H1 (cell line): ENCODE data around the gene ITPKA. TPM values are rescaled to one million over a fixed set of nuclear protein-coding genes. Genes with fewer than 3 reads are reported as not detected.

ENCODE experiments used
- ASH2L ChIP-seq: fragments of 200-600, 300-600 bp; sonication (generic); IDR thresholded peaks from one replicate; pipeline ENCODE4 v1.7.1; 2017; ENCODE audit warnings: low read length
- HDAC6 ChIP-seq: IDR thresholded peaks from one replicate; pipeline ENCODE4 v1.7.1; 2012; ENCODE audit warnings: low read depth, mild to moderate bottlenecking, inconsistent platforms, low read length, moderate library complexity
- USF2 ChIP-seq: IDR thresholded peaks from 2 replicates; pipeline ENCODE4 v1.6.1; 2011; ENCODE audit warnings: low read length, improper control_type of control experiment
- polyA plus RNA-seq, 7 experiments: library from polyadenylated mRNA; depleted of rRNA in 3 of 7; stranded (reverse) in 5 of 7; unstranded in 2 of 7; fragments of >200 nt in 5 of 7; fragments of 200-250 nt in 2 of 7; gene quantifications; 1 replicate in 5 of 7; 2 replicates in 1 of 7; 4 replicates in 1 of 7; pipeline versions ENCODE4 v1.2.1 to v1.2.3, GENCODE V29; 2011 to 2013; ENCODE audit warnings: missing spikeins in 2 of 7, mixed read lengths in 2 of 7
- total RNA-seq: library from RNA; stranded (reverse); fragmentation: NEBNext Ultra II Directional; extraction: Animal tissue kit (Norgen Biotek cat#: 25700); gene quantifications from 2 replicates; pipeline ENCODE4 v1.2.1, GENCODE V29; 2021
- TF ChIP-seq, protein P1 (sequence below): fragments of 300-600 bp; sonication (generic); IDR thresholded peaks from 2 replicates; pipeline ENCODE4 v1.7.1; 2012; ENCODE audit warnings: low read length, moderate library complexity, mild to moderate bottlenecking, inconsistent platforms; ENCODE audit not compliant: insufficient replicate concordance

Gene ITPKA
- total and polyA plus RNA-seq, 2 of the 8 experiments (the other 6 are each of a cell fraction or from before 2014, with no cell fraction given): 0.39 to 0.99 TPM

DNA sequence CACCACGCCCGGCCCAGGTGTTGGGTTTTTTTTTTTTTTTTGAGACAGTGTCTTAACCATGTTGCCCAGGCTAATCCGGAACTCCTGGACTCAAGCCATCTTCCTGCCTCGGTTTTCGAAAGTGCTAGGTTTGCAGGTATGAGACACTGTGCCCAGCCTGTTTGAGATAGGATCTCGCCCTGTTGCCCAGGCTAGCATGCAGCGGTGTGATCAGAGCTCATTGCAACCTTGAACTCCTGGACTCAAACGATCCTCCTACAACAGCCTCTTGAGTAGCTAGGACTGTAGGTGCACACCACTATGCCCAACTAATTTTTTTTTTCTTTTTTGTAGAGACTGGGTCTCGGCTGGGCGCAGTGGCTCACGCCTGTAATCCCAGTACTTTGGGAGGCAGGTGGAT lies 20.3 kb upstream of the ITPKA start (continued):
- TF ChIP-seq, protein P1, sequence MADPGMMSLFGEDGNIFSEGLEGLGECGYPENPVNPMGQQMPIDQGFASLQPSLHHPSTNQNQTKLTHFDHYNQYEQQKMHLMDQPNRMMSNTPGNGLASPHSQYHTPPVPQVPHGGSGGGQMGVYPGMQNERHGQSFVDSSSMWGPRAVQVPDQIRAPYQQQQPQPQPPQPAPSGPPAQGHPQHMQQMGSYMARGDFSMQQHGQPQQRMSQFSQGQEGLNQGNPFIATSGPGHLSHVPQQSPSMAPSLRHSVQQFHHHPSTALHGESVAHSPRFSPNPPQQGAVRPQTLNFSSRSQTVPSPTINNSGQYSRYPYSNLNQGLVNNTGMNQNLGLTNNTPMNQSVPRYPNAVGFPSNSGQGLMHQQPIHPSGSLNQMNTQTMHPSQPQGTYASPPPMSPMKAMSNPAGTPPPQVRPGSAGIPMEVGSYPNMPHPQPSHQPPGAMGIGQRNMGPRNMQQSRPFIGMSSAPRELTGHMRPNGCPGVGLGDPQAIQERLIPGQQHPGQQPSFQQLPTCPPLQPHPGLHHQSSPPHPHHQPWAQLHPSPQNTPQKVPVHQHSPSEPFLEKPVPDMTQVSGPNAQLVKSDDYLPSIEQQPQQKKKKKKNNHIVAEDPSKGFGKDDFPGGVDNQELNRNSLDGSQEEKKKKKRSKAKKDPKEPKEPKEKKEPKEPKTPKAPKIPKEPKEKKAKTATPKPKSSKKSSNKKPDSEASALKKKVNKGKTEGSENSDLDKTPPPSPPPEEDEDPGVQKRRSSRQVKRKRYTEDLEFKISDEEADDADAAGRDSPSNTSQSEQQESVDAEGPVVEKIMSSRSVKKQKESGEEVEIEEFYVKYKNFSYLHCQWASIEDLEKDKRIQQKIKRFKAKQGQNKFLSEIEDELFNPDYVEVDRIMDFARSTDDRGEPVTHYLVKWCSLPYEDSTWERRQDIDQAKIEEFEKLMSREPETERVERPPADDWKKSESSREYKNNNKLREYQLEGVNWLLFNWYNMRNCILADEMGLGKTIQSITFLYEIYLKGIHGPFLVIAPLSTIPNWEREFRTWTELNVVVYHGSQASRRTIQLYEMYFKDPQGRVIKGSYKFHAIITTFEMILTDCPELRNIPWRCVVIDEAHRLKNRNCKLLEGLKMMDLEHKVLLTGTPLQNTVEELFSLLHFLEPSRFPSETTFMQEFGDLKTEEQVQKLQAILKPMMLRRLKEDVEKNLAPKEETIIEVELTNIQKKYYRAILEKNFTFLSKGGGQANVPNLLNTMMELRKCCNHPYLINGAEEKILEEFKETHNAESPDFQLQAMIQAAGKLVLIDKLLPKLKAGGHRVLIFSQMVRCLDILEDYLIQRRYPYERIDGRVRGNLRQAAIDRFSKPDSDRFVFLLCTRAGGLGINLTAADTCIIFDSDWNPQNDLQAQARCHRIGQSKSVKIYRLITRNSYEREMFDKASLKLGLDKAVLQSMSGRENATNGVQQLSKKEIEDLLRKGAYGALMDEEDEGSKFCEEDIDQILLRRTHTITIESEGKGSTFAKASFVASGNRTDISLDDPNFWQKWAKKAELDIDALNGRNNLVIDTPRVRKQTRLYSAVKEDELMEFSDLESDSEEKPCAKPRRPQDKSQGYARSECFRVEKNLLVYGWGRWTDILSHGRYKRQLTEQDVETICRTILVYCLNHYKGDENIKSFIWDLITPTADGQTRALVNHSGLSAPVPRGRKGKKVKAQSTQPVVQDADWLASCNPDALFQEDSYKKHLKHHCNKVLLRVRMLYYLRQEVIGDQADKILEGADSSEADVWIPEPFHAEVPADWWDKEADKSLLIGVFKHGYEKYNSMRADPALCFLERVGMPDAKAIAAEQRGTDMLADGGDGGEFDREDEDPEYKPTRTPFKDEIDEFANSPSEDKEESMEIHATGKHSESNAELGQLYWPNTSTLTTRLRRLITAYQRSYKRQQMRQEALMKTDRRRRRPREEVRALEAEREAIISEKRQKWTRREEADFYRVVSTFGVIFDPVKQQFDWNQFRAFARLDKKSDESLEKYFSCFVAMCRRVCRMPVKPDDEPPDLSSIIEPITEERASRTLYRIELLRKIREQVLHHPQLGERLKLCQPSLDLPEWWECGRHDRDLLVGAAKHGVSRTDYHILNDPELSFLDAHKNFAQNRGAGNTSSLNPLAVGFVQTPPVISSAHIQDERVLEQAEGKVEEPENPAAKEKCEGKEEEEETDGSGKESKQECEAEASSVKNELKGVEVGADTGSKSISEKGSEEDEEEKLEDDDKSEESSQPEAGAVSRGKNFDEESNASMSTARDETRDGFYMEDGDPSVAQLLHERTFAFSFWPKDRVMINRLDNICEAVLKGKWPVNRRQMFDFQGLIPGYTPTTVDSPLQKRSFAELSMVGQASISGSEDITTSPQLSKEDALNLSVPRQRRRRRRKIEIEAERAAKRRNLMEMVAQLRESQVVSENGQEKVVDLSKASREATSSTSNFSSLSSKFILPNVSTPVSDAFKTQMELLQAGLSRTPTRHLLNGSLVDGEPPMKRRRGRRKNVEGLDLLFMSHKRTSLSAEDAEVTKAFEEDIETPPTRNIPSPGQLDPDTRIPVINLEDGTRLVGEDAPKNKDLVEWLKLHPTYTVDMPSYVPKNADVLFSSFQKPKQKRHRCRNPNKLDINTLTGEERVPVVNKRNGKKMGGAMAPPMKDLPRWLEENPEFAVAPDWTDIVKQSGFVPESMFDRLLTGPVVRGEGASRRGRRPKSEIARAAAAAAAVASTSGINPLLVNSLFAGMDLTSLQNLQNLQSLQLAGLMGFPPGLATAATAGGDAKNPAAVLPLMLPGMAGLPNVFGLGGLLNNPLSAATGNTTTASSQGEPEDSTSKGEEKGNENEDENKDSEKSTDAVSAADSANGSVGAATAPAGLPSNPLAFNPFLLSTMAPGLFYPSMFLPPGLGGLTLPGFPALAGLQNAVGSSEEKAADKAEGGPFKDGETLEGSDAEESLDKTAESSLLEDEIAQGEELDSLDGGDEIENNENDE: no peak
- TF ChIP-seq USF2 (no peak), ASH2L (no peak), HDAC6 (no peak)
